ENCODE data around the gene FNIP2.
A peak's percentile ranks its signal among the peaks of the same experiment; 100 is the strongest.

Gene FNIP2

DNA sequence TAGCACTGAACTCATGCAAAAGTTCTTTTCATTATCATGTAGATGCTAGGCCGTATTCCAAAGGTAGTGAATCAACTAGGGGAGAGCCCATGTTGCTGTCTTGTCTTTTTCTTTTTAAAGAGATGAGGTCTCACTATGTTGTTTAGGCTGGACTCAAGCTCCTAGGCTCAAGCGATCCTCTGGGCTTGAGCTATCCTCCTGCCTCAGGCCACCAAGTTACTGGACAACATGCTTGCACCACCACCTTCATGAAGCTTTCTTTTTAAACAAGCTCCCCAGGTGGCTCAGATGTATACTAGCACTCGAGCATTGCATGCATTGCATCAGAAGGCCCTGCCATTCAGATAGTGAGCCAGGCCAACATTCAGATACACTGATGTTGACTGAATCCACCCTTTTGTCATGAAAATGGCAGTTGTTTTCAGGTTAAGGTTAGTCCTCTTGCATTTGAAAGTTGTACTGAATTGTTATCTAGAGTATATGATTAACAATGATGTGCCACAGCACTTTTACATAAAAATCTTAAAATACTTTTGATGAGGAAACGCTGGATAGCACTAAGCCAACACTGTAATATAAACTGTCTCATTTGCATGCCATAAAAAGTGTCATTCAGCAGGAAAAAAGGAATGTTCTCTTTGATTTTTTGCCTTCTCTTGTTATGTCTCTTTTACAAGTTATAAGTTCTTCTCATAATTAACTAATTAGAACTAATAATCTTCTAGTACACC is 76.7 kb downstream of the FNIP2 start:
- no peak for DNase-seq

DNA sequence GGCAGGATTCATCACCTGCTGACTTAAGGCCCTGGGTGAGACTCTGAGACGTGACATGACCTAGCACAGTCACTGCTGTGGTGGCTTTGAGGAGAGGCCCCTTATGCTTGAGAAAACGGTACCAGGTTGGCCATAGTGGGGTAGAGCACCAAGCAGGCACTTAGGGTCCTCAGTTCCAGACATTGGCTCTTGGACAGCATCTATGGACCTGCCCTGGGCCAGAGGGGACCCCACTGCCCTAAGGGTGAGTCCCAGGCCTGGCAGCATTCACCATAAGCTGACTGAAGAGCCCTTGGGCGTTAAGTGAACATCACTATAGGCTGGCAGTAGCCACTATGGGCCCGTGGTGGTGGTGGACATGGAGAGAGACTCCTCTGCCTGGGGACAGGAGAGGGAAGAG is 78.7 kb downstream of the FNIP2 start:
- no peak for DNase-seq

DNA sequence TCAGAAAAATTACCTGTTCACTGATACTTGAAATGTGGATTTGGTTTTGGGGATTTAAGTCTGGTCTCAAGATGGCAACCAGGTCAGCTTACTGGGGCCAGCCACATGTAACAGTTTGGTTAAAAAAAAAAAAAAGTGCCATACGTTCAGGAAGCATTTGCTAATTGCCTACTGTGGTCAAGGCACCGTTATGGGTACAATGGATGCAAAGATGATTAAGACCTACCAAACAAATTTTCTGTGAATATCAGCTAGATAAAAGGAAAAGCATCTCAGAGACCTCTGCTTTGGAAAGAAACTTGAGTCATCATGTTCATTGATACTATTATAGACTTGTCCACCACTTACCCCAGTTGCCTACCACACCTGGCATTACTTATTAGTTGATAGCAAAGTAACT is 80.9 kb downstream of the FNIP2 start:
- DNase-seq = no peak

DNA sequence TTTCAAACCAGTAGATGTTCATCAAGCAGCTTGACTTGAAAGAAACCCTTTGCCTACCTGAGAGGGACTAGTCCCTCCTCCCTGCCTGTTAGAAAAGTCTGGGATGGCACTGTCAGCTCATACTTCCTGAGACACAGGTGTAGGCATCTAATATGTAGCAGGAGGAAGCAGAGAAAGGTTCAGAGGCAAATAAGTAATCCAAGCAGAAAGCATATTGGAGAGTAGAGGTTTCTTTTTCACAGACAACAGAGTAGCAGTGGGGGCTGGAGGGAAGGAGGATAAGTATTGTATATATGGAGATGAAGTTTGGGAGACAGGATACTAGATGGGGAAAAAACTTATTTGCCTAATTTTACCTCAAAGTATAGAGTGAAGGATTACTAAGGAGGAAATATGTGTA is 81.5 kb downstream of the FNIP2 start:
- no peak for DNase-seq

DNA sequence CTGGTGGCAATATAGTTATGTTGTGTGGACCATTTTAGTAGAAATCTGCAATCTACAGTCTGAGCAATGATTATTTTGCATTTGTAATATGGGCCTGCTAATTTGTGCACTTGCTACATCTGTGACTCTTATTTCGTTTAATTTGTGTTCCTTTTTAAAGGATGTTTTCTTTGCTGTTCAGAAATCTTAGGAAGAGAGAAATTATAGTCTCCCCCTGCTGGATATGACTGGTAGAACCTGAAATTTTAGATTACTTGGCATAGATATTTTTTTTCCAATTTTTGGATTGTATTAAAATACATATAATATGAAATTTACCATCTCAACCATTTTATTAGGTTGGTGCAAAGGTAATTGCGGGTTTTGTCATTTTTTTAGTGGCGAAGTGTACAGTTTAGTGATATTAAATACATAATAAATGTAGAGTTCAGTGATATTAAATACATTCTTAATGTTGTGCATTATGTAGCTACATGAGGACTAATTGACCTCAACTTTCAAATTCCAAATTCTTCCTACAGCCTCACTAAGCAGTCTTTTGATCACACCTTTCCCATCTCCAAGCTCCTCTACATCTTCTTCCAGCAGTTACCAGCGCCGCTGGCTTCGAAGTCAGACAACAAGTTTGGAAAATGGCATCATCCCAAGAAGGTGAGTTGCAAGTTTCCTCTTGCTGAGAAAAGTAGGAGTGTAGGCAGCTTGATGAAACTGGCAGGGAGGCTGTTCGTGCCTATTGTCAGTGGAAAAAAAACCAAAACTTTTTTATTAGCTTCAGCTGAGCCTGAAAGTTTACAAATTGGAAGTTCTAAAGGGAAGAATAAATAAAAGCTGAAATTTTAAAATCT is 82.2 kb downstream of the FNIP2 start:
- DNase-seq = peak; percentile 55

DNA sequence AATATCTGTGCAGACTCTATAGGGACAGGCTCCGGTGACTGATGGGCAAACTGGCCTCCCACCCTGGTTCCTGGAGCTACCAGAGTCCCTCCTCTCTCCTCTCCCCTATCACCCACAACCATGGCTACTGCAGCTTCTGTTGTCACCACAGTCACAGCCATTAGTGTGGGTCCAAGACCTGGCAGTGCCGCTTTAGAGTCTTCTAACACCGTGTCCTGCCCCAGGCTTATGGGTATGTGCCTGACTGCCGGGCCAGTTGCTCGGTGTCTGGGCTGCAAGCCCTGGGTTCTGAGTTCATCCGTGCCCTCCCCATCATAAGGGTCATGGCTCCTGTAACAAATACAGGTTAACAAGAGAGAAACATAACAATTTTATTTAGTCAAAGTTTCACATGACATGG is 85.4 kb downstream of the FNIP2 start:
- DNase-seq = no peak

GRCh38 chr4:158856852-158857251 is 88.0 kb downstream of the FNIP2 start:
- DNase-seq = peak; percentile 68

DNA sequence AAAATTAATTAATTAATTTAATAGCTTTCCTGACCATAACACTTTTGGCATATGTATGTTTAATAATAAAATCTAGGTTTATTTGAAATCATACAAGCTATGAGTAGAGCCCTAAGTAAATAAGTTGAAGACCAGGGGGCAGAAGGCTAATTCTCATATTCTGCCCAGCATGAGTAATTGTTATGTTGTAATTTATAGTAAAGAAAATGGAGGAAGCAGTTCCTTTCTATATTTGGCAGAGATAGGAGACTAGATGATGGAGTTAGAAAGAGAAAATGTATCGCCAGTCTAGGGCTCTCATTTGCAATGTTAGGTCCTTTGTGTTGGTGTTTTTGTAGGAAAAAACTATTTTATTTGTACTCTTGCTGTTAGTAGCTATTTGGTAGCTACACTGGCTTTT is 89.1 kb downstream of the FNIP2 start:
- no peak for DNase-seq

- DNase-seq = no peak
These were observed 89.8 kb downstream of the FNIP2 start for GRCh38 chr4:158858410-158859199.

DNA sequence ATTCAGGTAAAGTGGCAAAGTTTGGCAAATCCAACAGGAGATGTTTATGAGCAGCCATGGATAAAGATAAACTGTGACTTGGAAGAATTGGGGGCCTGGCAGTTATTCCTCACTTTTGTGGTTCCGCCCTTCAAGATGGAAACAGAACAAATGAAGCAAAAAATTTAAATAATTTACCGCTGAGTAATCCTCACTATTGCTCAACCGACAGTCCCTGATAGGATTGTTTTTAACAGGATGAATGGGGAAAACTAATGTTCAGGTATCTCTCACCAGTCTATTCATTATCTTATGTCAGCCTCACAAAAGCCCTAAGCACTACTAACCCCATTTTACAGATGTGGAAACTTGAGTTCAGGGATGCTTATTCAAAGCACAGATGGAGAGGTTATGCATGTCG is 90.8 kb downstream of the FNIP2 start:
- no peak for DNase-seq

DNA sequence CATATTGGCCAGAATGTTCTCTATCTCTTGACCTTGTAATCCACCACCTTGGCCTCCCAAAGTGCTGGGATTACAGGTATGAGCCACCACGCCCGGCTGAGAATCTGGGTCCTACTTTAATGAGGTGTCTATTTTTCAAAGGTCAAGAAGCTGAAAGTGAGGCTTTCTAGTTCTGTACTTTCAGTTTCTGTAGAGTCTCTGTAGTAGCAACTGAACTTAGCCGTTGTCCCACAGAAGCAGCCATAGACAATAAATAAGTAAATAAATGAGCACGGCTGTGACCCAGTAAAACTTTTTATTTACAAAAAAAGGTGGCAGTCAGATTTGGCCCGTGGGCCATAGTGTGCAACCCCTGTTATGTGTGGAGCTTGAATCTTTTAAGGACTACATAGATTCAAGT is 92.0 kb downstream of the FNIP2 start:
- no peak for DNase-seq

DNA sequence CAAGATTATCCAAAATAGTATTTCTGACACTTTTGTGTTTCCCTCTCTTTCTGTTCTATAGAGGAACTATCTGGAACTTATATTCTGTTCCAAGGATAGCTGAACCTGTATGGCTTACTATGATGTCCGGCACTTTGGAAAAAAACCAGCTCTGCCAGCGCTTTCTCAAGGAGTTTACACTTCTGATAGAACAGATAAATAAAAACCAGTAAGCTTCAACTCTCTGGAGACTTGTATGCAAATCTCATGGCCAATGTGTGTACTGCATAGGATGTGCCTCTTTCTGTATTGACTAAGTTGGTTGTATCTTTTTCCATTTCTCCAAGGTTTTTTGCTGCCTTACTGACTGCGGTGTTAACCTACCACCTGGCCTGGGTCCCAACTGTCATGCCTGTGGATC is 92.5 kb downstream of the FNIP2 start:
- no peak for DNase-seq

DNA sequence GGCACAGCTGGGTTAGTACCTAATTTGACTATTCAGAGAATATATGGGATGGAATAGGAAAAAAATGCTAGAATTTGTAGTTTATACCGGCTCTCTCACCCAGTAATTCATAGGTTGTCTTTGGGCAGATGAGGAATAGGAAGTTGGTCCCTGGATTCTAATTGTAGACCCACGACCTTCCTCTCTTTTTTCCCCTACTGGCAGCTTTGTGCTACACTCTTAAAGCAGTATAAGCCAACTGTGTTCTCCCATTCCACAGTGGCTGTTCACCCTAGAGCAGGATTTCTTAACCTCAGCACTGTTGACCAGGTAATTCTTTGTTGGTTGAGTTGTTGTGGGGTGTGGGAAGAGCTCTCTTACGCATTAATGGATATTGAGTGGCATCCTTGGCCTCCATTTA is 92.9 kb downstream of the FNIP2 start:
- no peak for DNase-seq

DNA sequence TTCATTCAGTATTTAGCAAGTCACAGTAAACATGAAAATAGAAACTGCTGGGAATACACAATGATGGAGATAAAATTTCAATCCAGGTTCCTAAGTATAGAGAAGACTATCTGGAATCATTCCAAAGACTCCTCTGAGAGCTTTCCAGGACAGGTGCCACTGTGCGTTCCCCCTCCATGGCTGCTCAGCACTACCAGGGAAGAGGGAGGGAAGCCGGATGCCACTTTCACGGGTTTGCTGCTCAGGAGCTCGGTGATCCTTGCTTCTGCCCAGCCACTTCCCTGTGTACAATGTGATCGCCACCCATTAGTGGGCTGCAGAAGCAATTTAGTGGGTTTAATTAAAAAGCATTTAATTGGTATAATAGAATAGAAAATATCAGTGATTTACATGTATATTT is 94.5 kb downstream of the FNIP2 start:
- DNase-seq = no peak

- no peak for DNase-seq
These were observed 96.8 kb downstream of the FNIP2 start for GRCh38 chr4:158865520-158866177.

GRCh38 chr4:158869001-158869400 is 100.2 kb downstream of the FNIP2 start:
- no peak for DNase-seq

DNA sequence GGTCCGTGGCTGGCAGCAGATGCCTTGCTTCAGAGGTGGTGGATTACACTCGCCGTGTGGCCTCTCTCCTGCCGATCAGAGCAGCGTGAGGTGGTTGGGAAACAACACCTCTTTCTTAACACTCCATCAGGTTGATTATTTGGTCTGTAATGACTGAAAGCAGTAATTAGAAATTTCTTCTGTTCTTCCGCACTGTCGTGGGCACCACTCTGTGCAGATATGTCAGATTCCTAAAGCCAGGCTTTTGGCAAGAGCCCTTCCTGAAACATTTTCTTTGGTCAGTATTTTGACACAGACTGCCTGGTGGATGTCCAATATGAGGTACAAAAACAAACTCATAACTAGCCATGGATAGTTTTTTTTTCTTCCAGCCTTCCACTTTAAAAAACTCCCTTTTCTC is 100.9 kb downstream of the FNIP2 start:
- no peak for DNase-seq

DNA sequence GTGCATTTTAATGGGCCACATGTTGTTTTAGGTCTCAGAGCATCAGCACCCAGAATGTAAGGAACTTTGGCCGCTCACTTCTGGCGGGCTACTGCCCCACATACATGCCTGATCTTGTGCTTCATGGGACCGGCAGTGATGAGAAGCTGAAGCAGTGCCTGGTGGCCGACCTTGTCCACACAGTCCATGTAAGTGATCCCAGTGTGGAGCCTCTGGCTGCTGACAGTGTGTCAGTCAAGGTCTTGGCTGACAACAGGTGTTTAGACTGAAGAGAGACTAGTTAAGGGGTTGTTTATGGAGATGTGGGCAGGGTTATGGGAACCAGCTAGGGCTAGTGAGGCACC is 101.4 kb downstream of the FNIP2 start:
- DNase-seq = no peak

GRCh38 chr4:158870626-158871334 is 102.0 kb downstream of the FNIP2 start:
- DNase-seq = peak; percentile 9

- DNase-seq = no peak
These were observed 102.5 kb downstream of the FNIP2 start for GRCh38 chr4:158871335-158871724.

DNA sequence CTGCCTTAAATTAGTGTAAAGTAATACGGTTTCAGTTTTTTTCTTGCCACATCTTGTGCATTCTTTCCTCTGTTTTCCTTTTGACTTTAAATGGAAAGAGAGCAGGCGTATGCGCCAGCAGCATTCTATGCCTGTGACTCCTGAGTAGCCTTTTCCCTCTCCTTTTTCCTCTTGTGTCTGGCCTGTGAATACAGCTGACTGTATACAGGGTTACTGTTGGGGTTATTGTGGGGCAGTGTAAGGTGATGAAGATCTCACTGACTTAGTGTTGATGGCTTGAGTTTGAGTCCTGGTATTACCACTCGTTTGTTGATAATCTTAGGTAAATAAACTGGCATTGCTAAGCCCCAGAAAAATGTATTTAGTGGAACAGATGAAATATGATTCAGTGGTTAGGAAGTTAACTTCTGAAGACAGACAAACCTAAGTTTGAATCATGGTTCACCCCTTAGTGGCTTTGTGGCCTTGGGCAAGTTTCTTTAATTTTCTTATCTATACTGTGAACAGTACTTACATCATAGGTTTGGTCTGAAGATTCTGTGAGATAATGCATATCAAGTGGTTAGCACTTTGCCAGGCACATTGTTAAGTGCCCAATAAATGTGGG is 105.1 kb downstream of the FNIP2 start:
- DNase-seq = peak; percentile 76

DNA sequence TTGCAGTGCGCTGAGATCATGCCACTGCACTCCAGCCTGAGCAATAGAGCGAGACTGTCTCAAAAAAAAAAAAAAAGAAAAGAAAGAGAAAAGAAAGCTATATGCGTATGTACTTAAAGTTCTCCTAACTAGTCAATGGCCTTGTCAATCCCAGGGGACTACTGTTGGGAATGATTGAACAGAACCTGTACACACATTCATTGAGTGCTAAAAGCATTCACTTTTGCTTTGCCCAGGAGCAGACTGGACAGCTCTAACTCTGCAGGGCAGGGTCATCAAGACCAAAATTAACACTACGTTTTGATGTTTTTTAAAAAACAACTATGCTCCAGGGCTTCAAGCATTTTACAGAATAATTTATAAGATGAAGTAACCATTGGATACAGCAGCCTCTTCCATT is 106.2 kb downstream of the FNIP2 start:
- DNase-seq = no peak

Data from hematopoietic multipotent progenitor cell treated with erythropoietin and hydrocortisone succinate and interleukin-3 and kit ligand, for 8 days (in vitro differentiated cells).